ENCODE results near the gene CASP5.

GRCh38 chr11:104979839-104980238 lies 43.1 kb downstream of the CASP5 start:
- TF ChIP-seq CTCF (IDR thresholded peaks at IDR 0.05) (no peak), POLR2A (IDR thresholded peaks at IDR 0.05) (no peak)

Measured in thyroid gland (tissue), 4 donors.